Transverse colon (tissue), 4 donors: ENCODE measurements around the gene ITPR2.
"Not testable (repeated sequence)": the region's sequence is repeated elsewhere in the genome, so short reads cannot be mapped to it uniquely, and the experiment has no call there.

ENCODE experiments used
- CTCF ChIP-seq, 5 experiments: fragments of 200-600 bp in 3 of 5; fragments of 450-650 bp in 2 of 5; sonication (generic) in 3 of 5; IDR thresholded peaks; 1 replicate in 2 of 5; 2 replicates in 3 of 5; pipeline ENCODE4 v1.5.1; 2016 to 2017; ENCODE audit warnings: antibody characterized with exemption in 5 of 5, inconsistent platforms in 3 of 5, mild to moderate bottlenecking in 2 of 5, moderate library complexity in 1 of 5
- POLR2A ChIP-seq: fragments of 450-650 bp; IDR thresholded peaks from one replicate; pipeline ENCODE4 v1.6.1; 2016; ENCODE audit warnings: antibody characterized with exemption, mild to moderate bottlenecking, moderate library complexity
- POLR2AphosphoS5 ChIP-seq, 3 donors: sonication (generic); formaldehyde crosslinking; IDR thresholded peaks; one replicate each; pipeline ENCODE4 v1.6.1; 2016; ENCODE audit warnings: antibody characterized with exemption in 3 of 3

DNA sequence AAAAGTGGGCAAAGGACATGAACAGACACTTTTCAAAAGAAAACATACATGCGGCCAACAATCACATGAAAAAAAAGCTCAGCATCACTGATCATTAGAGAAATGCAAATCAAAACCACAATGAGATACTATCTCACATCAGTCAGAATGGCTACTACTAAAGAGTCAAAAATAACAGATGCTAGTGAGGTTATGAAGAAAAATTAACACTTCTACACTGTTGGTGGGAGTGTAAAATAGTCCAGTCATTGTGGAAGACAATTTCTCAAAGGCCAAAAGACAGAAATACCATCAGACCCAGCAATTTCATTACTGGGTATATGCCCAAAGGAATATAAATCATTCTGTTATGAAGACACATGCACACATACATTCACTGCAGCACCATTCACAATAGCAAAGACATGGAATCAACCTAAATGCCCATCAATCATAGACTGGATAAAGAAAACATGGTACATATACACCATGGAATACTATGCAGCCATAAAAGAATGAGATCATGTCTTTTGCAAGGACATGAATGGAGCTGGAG, 103.8 kb downstream of the ITPR2 start:
- not testable (repeated sequence) for TF ChIP-seq CTCF (IDR thresholded peaks at IDR 0.05); POLR2A; POLR2AphosphoS5 (IDR thresholded peaks at IDR 0.05)
